H1 (cell line): ENCODE results near the gene ABL2. TPM values are rescaled to one million over a fixed set of nuclear protein-coding genes. Genes with fewer than 3 reads are reported as not detected.

Experiments
- CTCF ChIA-PET: fragments of 300-600 bp; sonication (Branson Sonifier 250); formaldehyde crosslinking; loops from one replicate; lab custom pipeline; 2021; ENCODE audit not compliant: partially characterized antibody; lab: Charles Lee
- POLR2A ChIA-PET: fragments of 300-600 bp; sonication (Branson Sonifier 250); formaldehyde crosslinking; loops from one replicate; lab custom pipeline; 2021; ENCODE audit warnings: inconsistent platforms; ENCODE audit not compliant: partially characterized antibody; lab: Charles Lee
- DNase-seq, 2 experiments: peaks; one replicate each; pipeline versions ENCODE4 v3.0.0 to v3.0.0-alpha.2; 2010 to 2022; ENCODE audit warnings: low spot score in 2 of 2, low read depth in 1 of 2, mixed read lengths in 1 of 2
- FAIRE-seq: peaks from 2 replicates; lab custom pipeline; 2011; peaks lifted over from hg19 to GRCh38; lab: Jason Lieb, UNC
- H2AFZ ChIP-seq: 2 replicates; pipeline ENCODE4 v1.8.1; 2012; ENCODE audit warnings: low read length, inconsistent platforms
- H2AK5ac ChIP-seq: 2 replicates; pipeline ENCODE4 v1.6.1; 2013; ENCODE audit warnings: low read depth, low read length
- H2BK120ac ChIP-seq: replicated peaks from 2 replicates; pipeline ENCODE3; 2013; ENCODE audit warnings: low read depth, low read length, inconsistent platforms
- H2BK12ac ChIP-seq: 2 replicates; pipeline ENCODE4 v1.6.1; 2013; ENCODE audit warnings: low read depth, low read length
- H2BK15ac ChIP-seq: 2 replicates; pipeline ENCODE4 v1.6.1; 2013; ENCODE audit warnings: low read length
- H2BK20ac ChIP-seq: 2 replicates; pipeline ENCODE4 v1.6.1; 2013; ENCODE audit warnings: low read length
- H2BK5ac ChIP-seq: 2 replicates; pipeline ENCODE4 v1.6.1; 2013; ENCODE audit warnings: low read depth, low read length
- H3K14ac ChIP-seq: 2 replicates; pipeline ENCODE4 v1.6.1; 2013; ENCODE audit warnings: inconsistent platforms; ENCODE audit not compliant: insufficient read length
- H3K18ac ChIP-seq: 2 replicates; pipeline ENCODE4 v1.6.1; 2013; ENCODE audit warnings: low read length; ENCODE audit errors: extremely low read depth
- H3K23ac ChIP-seq: 2 replicates; pipeline ENCODE4 v1.6.1; 2013; ENCODE audit warnings: inconsistent platforms; ENCODE audit not compliant: insufficient read length
- H3K23me2 ChIP-seq: 2 replicates; pipeline ENCODE4 v1.6.1; 2013; ENCODE audit warnings: low read depth, low read length
- H3K27ac ChIP-seq: 2 replicates; pipeline ENCODE4 v1.6.1; 2011; ENCODE audit warnings: low read depth, low read length, inconsistent platforms
- H3K27me3 ChIP-seq, 4 experiments: replicated peaks in 1 of 4; 1 replicate in 1 of 4; 2 replicates in 3 of 4; pipeline versions ENCODE4 v1.6.1 to v1.8.1; 2011 to 2013; ENCODE audit warnings: low read length in 3 of 4, mild to moderate bottlenecking in 3 of 4, inconsistent platforms in 2 of 4, mixed read lengths in 2 of 4, moderate library complexity in 1 of 4; ENCODE audit not compliant: control insufficient read depth in 3 of 4, insufficient read depth in 3 of 4; ENCODE audit errors: extremely low read depth in 1 of 4
- H3K36me3 ChIP-seq, 4 experiments: 2 replicates each; pipeline versions ENCODE4 v1.6.1 to v1.8.1; 2011 to 2013; ENCODE audit warnings: mild to moderate bottlenecking in 4 of 4, low read length in 3 of 4, moderate library complexity in 2 of 4, control low read depth in 1 of 4, inconsistent platforms in 1 of 4; ENCODE audit not compliant: insufficient read depth in 4 of 4, control insufficient read depth in 2 of 4
- H3K4ac ChIP-seq: replicated peaks from 2 replicates; pipeline ENCODE3; 2013; ENCODE audit warnings: low read length, low read depth, mixed read lengths, inconsistent platforms; ENCODE audit not compliant: insufficient read length
- H3K4me1 ChIP-seq, 4 experiments: replicated peaks in 1 of 4; 1 replicate in 1 of 4; 2 replicates in 3 of 4; pipeline versions ENCODE4 v1.6.1 to v1.8.1; 2011 to 2013; ENCODE audit warnings: low read length in 3 of 4, inconsistent platforms in 2 of 4, mixed read lengths in 1 of 4; ENCODE audit not compliant: insufficient read depth in 4 of 4, control insufficient read depth in 3 of 4
- H3K4me2 ChIP-seq, 2 experiments: 2 replicates each; pipeline versions ENCODE4 v1.6.1 to v1.8.1; 2011 to 2013; ENCODE audit warnings: low read depth in 2 of 2, low read length in 2 of 2, control low read depth in 1 of 2, inconsistent platforms in 1 of 2, mild to moderate bottlenecking in 1 of 2; ENCODE audit not compliant: insufficient read depth in 1 of 2
- H3K4me3 ChIP-seq, 4 experiments: fragments of 200-600, 300-600 bp in 1 of 4; sonication (generic), shearing (Covaris generic), sonication (Bioruptor Twin) in 1 of 4; 2 replicates each; pipeline versions ENCODE4 v1.5.1 to v1.8.1; 2011 to 2016; ENCODE audit warnings: low read length in 4 of 4, low read depth in 3 of 4, control low read depth in 2 of 4, inconsistent platforms in 2 of 4, mild to moderate bottlenecking in 2 of 4, mixed read lengths in 1 of 4, moderate library complexity in 1 of 4; ENCODE audit not compliant: insufficient read depth in 2 of 4; ENCODE audit errors: extremely low read depth in 1 of 4
- H3K56ac ChIP-seq: replicated peaks from 2 replicates; pipeline ENCODE3; 2013; ENCODE audit warnings: low read depth, mild to moderate bottlenecking, mixed read lengths, low read length, inconsistent platforms; ENCODE audit not compliant: insufficient read length
- H3K79me1 ChIP-seq: 2 replicates; pipeline ENCODE4 v1.6.1; 2013; ENCODE audit warnings: low read depth, low read length, control low read depth
- H3K79me2 ChIP-seq, 2 experiments: 2 replicates each; pipeline versions ENCODE4 v1.6.1 to v1.8.1; 2012 to 2013; ENCODE audit warnings: low read length in 2 of 2, mild to moderate bottlenecking in 2 of 2, inconsistent platforms in 1 of 2; ENCODE audit not compliant: insufficient read depth in 2 of 2, control insufficient read depth in 1 of 2
- H3K9ac ChIP-seq, 4 experiments: replicated peaks in 1 of 4; 1 replicate in 1 of 4; 2 replicates in 3 of 4; pipeline versions ENCODE4 v1.6.1 to v1.8.1; 2011 to 2013; ENCODE audit warnings: low read depth in 3 of 4, low read length in 3 of 4, control low read depth in 2 of 4, mild to moderate bottlenecking in 2 of 4, moderate library complexity in 2 of 4, inconsistent platforms in 1 of 4; ENCODE audit errors: extremely low read depth in 1 of 4
- H3K9me3 ChIP-seq, 2 experiments: 2 replicates each; pipeline versions ENCODE4 v1.6.1 to v1.8.1; 2012 to 2013; ENCODE audit warnings: mild to moderate bottlenecking in 2 of 2, moderate library complexity in 2 of 2, control low read depth in 1 of 2, inconsistent platforms in 1 of 2, low read depth in 1 of 2, low read length in 1 of 2, mixed read lengths in 1 of 2; ENCODE audit not compliant: insufficient read depth in 2 of 2
- H4K20me1 ChIP-seq, 2 experiments: replicated peaks in 1 of 2; 2 replicates each; pipeline versions ENCODE3 to v1.8.1; 2011 to 2013; ENCODE audit warnings: inconsistent platforms in 2 of 2, low read length in 2 of 2, mild to moderate bottlenecking in 1 of 2; ENCODE audit not compliant: insufficient read depth in 2 of 2, control insufficient read depth in 1 of 2
- H4K5ac ChIP-seq: 2 replicates; pipeline ENCODE4 v1.6.1; 2013; ENCODE audit warnings: low read length, low read depth, mixed read lengths, inconsistent platforms; ENCODE audit not compliant: insufficient read length
- H4K8ac ChIP-seq: 2 replicates; pipeline ENCODE4 v1.8.0; 2013; ENCODE audit warnings: mild to moderate bottlenecking, moderate library complexity, low read length, inconsistent platforms; ENCODE audit not compliant: insufficient read depth; ENCODE audit errors: extremely low read depth
- H4K91ac ChIP-seq: replicated peaks from 2 replicates; pipeline ENCODE3; 2013; ENCODE audit warnings: low read length, mixed read lengths, inconsistent platforms; ENCODE audit not compliant: insufficient read length
- BCL11A ChIP-seq, 2 experiments: IDR thresholded peaks; one replicate each; pipeline ENCODE4 v1.6.1; 2011; ENCODE audit warnings: low read depth in 2 of 2, low read length in 2 of 2, mild to moderate bottlenecking in 2 of 2
- BRCA1 ChIP-seq: IDR thresholded peaks from 2 replicates; pipeline ENCODE4 v1.6.1; 2012; ENCODE audit warnings: low read depth, low read length, improper control_type of control experiment
- CBX5 ChIP-seq: fragments of 300-800, 300-1000 bp; sonication (generic); IDR thresholded peaks from 2 replicates; pipeline ENCODE4 v1.7.1; 2016; ENCODE audit warnings: antibody characterized with exemption, low read length, low read depth
- CTCF ChIP-seq, 3 experiments: IDR thresholded peaks; 1 replicate in 2 of 3; 2 replicates in 1 of 3; pipeline versions ENCODE4 v1.5.1 to v1.6.1; 2011; ENCODE audit warnings: low read length in 3 of 3, mild to moderate bottlenecking in 3 of 3, inconsistent platforms in 2 of 3, low read depth in 1 of 3, moderate library complexity in 1 of 3; ENCODE audit not compliant: insufficient read depth in 1 of 3; ENCODE audit errors: control extremely low read depth in 1 of 3
- WGBS, 2 experiments: shearing (Covaris generic) in 1 of 2; methylation state at CpG; one replicate each; pipeline versions ENCODE4 v1.1.6 to v1.1.7; 2013 to 2015; ENCODE audit warnings: low lambda C conversion rate in 2 of 2, mixed read lengths in 2 of 2, inconsistent platforms in 1 of 2, low coverage in 1 of 2, missing lambda C conversion rate in 1 of 2; ENCODE audit not compliant: insufficient replicate concordance in 2 of 2, insufficient coverage in 1 of 2, insufficient read length in 1 of 2; ENCODE audit errors: extremely low coverage in 1 of 2, missing lambda C conversion rate in 1 of 2; 5-methylcytosine and 5-hydroxymethylcytosine counted together
- polyA plus RNA-seq, 7 experiments: library from polyadenylated mRNA; depleted of rRNA in 3 of 7; stranded (reverse) in 5 of 7; unstranded in 2 of 7; fragments of >200 nt in 5 of 7; fragments of 200-250 nt in 2 of 7; gene quantifications; 1 replicate in 5 of 7; 2 replicates in 1 of 7; 4 replicates in 1 of 7; pipeline versions ENCODE4 v1.2.1 to v1.2.3, GENCODE V29; 2011 to 2013; ENCODE audit warnings: missing spikeins in 2 of 7, mixed read lengths in 2 of 7
- total RNA-seq: library from RNA; stranded (reverse); fragmentation: NEBNext Ultra II Directional; extraction: Animal tissue kit (Norgen Biotek cat#: 25700); gene quantifications from 2 replicates; pipeline ENCODE4 v1.2.1, GENCODE V29; 2021

ABL2 gene
- total and polyA plus RNA-seq, 2 of the 8 experiments (the other 6 are each of a cell fraction or from before 2014, with no cell fraction given): 4.5 to 19.1 TPM

- DNase-seq: no peak
- H2BK15ac ChIP-seq: no peak overlapping the region
- CTCF ChIA-PET: interaction anchor here (0.6 to 2.0 kb wide), 4 partner anchors 9 to 97 kb away, joined by 3 to 7 read pairs (median 3); no protein-coding TSS in a partner anchor
Measured at GRCh38 chr1:179099891-179100290, 129.6 kb downstream of the ABL2 start.

More at GRCh38 chr1:179099891-179100290, 129.6 kb downstream of the ABL2 start:
- H2BK12ac ChIP-seq: no peak overlapping the region
- no peak for FAIRE-seq
- no peak overlapping the region for H2BK5ac ChIP-seq
- peaks cover 4 to 17% (median 15%) of the 10 kb centered on the region in 4 experiments for H3K36me3 ChIP-seq
- no peak overlapping the region for H4K8ac ChIP-seq
- H3K56ac ChIP-seq: no peak overlapping the region
- POLR2A ChIA-PET: interaction anchor here (1.4 to 1.5 kb wide), 2 partner anchors 8 to 18 kb away, joined by 3 to 6 read pairs; partner anchors contain the start of gene TOR3A
- H3K14ac ChIP-seq: no peak overlapping the region
- WGBS, 2 experiments: 98% methylated on average over 4 of the region's 4 CpGs; no CpG with 5 or more reads in 1 of the 2 experiments
- no peak overlapping the region for H3K9ac ChIP-seq
- H4K5ac ChIP-seq: no peak overlapping the region
- H3K9me3 ChIP-seq: no peaks in the 10 kb centered on the region
- H3K79me1 ChIP-seq: no peaks in the 10 kb centered on the region
- H3K18ac ChIP-seq: no peak overlapping the region
- H3K4me2 ChIP-seq: no peak overlapping the region
- H2BK120ac ChIP-seq: no peak overlapping the region
- no peak overlapping the region for H3K23ac ChIP-seq
- no peak overlapping the region for H2AK5ac ChIP-seq
- H2AFZ ChIP-seq: no peak overlapping the region
- H2BK20ac ChIP-seq: no peak overlapping the region
- H3K23me2 ChIP-seq: no peaks in the 10 kb centered on the region
- TF ChIP-seq CBX5 (no peak), CTCF (IDR thresholded peaks at IDR 0.05; ENCODE audit: control extremely low read depth in 1 of 3, insufficient read depth in 1 of 3, low read depth in 1 of 3, low read length in 3 of 3) (no peak), BRCA1 (no peak), BCL11A (IDR thresholded peaks at IDR 0.05; ENCODE audit: low read depth in 2 of 2, low read length in 2 of 2) (no peak)
- no peak overlapping the region for H4K91ac ChIP-seq
- H3K4ac ChIP-seq: no peak overlapping the region
- no peak overlapping the region for H3K4me3 ChIP-seq
- peaks cover 0 to 5% (median 0%) of the 10 kb centered on the region in 4 experiments; a peak in 1 of 7 replicates for H3K4me1 ChIP-seq
- no peaks in the 10 kb centered on the region for H3K79me2 ChIP-seq
- no peaks in the 10 kb centered on the region for H3K27me3 ChIP-seq
- H4K20me1 ChIP-seq: no peaks in the 10 kb centered on the region
- H3K27ac ChIP-seq: no peak overlapping the region
